ENCODE data around the gene EEF1AKMT1. TPM values are rescaled to one million over a fixed set of nuclear protein-coding genes. Genes with fewer than 3 reads are reported as not detected.

Gene EEF1AKMT1
- total RNA-seq, 2 experiments from 2014 or later, result 1.9 to 2.5 TPM

DNA sequence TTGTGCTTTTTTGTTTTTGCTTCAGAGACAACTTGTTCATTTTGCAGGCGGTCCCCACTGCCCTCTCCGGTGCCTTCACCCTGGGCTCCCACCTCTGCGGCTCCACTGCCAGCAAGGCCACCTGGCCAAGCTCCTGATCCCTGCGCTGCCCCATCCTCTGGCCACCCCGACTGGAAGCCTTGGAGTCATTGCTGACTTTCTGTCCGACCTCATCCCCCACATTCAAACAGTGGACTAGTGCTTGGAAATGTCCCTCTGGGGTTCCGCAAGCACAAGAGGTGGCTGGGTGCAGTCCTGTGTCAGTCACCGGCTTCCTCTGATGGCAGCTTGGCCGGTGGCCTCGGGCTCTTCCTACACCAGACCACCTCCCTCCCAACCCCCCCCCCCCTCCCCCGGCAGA is 53.3 kb downstream of the EEF1AKMT1 start:
- Mint-ChIP-seq H3K4me1 (ENCODE audit: low read depth) (no peaks in the 10 kb centered on the region), H3K27ac (no peak overlapping the region), H3K4me3 (no peak overlapping the region), H3K9me3 (no peaks in the 10 kb centered on the region), H3K36me3 (ENCODE audit: low read depth) (no peaks in the 10 kb centered on the region), H3K27me3 (no peaks in the 10 kb centered on the region)
- TF ChIP-seq CTCF (IDR thresholded peaks at IDR 0.05), result no peak
- no peaks in the 10 kb centered on the region for H3K36me3 ChIP-seq (ENCODE audit: insufficient read depth, low read length)
- H3K9me3 ChIP-seq (ENCODE audit: control insufficient read depth in 1 of 2, insufficient read depth in 1 of 2, low read length in 2 of 2), result peaks cover 0 to 7% of the 10 kb centered on the region in 2 experiments
- no peak for ATAC-seq (ENCODE audit: poor library complexity)
- POLR2A ChIA-PET, result no interaction called here
- H3K27ac ChIP-seq (ENCODE audit: low read depth in 1 of 2, low read length in 2 of 2), result no peak overlapping the region
- CTCF ChIA-PET, result no interaction called here
- intact Hi-C loops (cut with DNase I, micrococcal nuclease), result no loop called here
- no peak overlapping the region for H3K4me3 ChIP-seq (ENCODE audit: low read length)
- H3K27me3 ChIP-seq (ENCODE audit: control insufficient read depth in 1 of 2, insufficient read depth in 2 of 2, low read length in 2 of 2), result peaks cover 18 to 24% of the 10 kb centered on the region in 2 experiments
- DNase-seq, result no peak
- H3K4me1 ChIP-seq (ENCODE audit: insufficient read depth, low read length), result peaks cover 11% of the 10 kb centered on the region

DNA sequence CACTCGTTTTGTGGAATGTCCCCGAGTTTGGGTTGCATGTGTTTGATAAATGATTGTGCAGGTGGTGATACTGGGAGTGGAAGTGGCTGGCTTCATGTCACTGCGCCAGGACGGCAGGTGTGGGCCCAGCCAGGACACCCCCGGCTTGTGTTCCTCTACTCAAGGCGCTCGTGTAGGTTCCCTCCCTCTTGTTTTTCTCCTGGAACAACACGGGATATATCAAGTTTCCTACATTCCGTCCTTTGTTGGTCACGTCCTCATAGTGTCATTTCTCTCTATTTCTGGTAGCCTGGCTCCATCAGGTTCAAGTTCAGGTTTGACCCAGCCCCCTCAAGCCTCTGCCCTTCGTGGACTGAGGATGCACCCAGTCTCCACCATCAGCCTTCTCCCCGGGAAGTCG is 54.0 kb downstream of the EEF1AKMT1 start:
- peaks cover 3% of the 10 kb centered on the region for H3K27me3 Mint-ChIP-seq
- DNase-seq, result no peak
- H3K9me3 Mint-ChIP-seq, result no peaks in the 10 kb centered on the region
- H3K4me1 ChIP-seq (ENCODE audit: insufficient read depth, low read length), result peaks cover 11% of the 10 kb centered on the region
- no peaks in the 10 kb centered on the region for H3K36me3 Mint-ChIP-seq (ENCODE audit: low read depth)
- ChIA-PET CTCF (no interaction called here), POLR2A (no interaction called here)
- no peaks in the 10 kb centered on the region for H3K4me1 Mint-ChIP-seq (ENCODE audit: low read depth)
- H3K4me3 ChIP-seq (ENCODE audit: low read length), result no peak overlapping the region
- H3K27ac ChIP-seq (ENCODE audit: low read depth in 1 of 2, low read length in 2 of 2), result no peak overlapping the region
- ATAC-seq (ENCODE audit: poor library complexity), result no peak
- peaks cover 18 to 24% of the 10 kb centered on the region in 2 experiments for H3K27me3 ChIP-seq (ENCODE audit: control insufficient read depth in 1 of 2, insufficient read depth in 2 of 2, low read length in 2 of 2)
- peaks cover 0 to 7% of the 10 kb centered on the region in 2 experiments for H3K9me3 ChIP-seq (ENCODE audit: control insufficient read depth in 1 of 2, insufficient read depth in 1 of 2, low read length in 2 of 2)
- H3K36me3 ChIP-seq (ENCODE audit: insufficient read depth, low read length), result no peaks in the 10 kb centered on the region
- no peak overlapping the region for H3K27ac Mint-ChIP-seq
- intact Hi-C loops (cut with DNase I, micrococcal nuclease), result no loop called here
- TF ChIP-seq CTCF (IDR thresholded peaks at IDR 0.05), result no peak
- no peak overlapping the region for H3K4me3 Mint-ChIP-seq

DNA sequence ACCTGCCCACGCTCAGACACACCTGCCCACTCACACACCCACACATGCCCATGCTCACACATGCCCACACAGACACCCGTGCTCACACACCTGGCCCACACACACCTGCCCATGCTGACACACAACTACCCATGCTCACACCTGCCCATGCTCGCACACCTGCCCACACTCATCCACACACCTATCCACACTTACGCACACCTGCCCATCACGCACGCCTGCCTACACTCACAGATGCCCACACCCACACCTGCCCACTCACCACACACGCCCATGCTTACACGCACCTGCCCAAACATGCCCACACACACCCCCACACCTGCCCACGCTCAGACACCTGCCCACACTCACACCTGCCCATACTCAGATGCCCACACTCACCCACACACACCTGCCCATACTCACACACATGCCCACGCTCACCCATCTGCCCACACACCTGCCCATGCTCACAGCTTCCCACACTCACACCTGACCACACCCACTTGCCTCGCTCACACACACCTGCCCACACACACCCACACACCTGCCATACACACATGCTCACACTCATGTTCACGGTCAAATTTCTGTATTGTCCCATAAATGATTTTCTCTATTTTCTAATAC is 54.7 kb downstream of the EEF1AKMT1 start:
- Mint-ChIP-seq H3K4me1 (ENCODE audit: low read depth) (no peaks in the 10 kb centered on the region), H3K36me3 (ENCODE audit: low read depth) (no peaks in the 10 kb centered on the region), H3K27ac (no peak overlapping the region), H3K27me3 (peaks cover 7% of the 10 kb centered on the region), H3K4me3 (no peak overlapping the region), H3K9me3 (no peaks in the 10 kb centered on the region)
- ChIA-PET CTCF (no interaction called here), POLR2A (no interaction called here)
- TF ChIP-seq CTCF (IDR thresholded peaks at IDR 0.05), result no peak
- Histone ChIP-seq H3K9me3 (ENCODE audit: control insufficient read depth in 1 of 2, insufficient read depth in 1 of 2, low read length in 2 of 2) (peaks cover 0 to 7% of the 10 kb centered on the region in 2 experiments), H3K4me3 (ENCODE audit: low read length) (no peak overlapping the region), H3K36me3 (ENCODE audit: insufficient read depth, low read length) (no peaks in the 10 kb centered on the region), H3K27ac (ENCODE audit: low read depth in 1 of 2, low read length in 2 of 2) (no peak overlapping the region), H3K27me3 (ENCODE audit: control insufficient read depth in 1 of 2, insufficient read depth in 2 of 2, low read length in 2 of 2) (peaks cover 18 to 24% of the 10 kb centered on the region in 2 experiments), H3K4me1 (ENCODE audit: insufficient read depth, low read length) (peaks cover 11% of the 10 kb centered on the region)
- intact Hi-C loops (cut with DNase I, micrococcal nuclease), result no loop called here
- no peak for ATAC-seq (ENCODE audit: poor library complexity)
- no peak for DNase-seq
